HCT116 (cell line): ENCODE measurements around the gene MKI67.

Experiments used
- ATF3 ChIP-seq: IDR thresholded peaks from 2 replicates; pipeline ENCODE4 v1.6.1; 2012
- CEBPB ChIP-seq: IDR thresholded peaks from 2 replicates; pipeline ENCODE4 v1.6.1; 2012; ENCODE audit warnings: low read depth
- CTCF ChIP-seq, 3 experiments: fragments of 200-600 bp in 1 of 3; sonication (generic) in 1 of 3; IDR thresholded peaks in 2 of 3; conservative IDR thresholded peaks in 1 of 3; 2 replicates each; pipeline ENCODE4 v1.5.1; 2012 to 2017; ENCODE audit warnings: low read depth in 2 of 3, low read length in 2 of 3, antibody characterized with exemption in 1 of 3, borderline replicate concordance in 1 of 3, control low read depth in 1 of 3, mild to moderate bottlenecking in 1 of 3, mixed read lengths in 1 of 3, mixed run types in 1 of 3, moderate library complexity in 1 of 3; ENCODE audit not compliant: insufficient read depth in 1 of 3
- EGR1 ChIP-seq: IDR thresholded peaks from 2 replicates; pipeline ENCODE4 v1.6.1; 2012; ENCODE audit warnings: low read depth
- EZH2 ChIP-seq: fragments of 200-600 bp; sonication (generic); IDR thresholded peaks from 2 replicates; pipeline ENCODE4 v1.6.1; 2017; ENCODE audit warnings: antibody characterized with exemption, mixed run types
- EZH2phosphoT487 ChIP-seq: fragments of 200-600 bp; IDR thresholded peaks from 2 replicates; pipeline ENCODE4 v1.6.1; 2018; ENCODE audit warnings: antibody characterized with exemption, borderline replicate concordance
- JUND ChIP-seq: IDR thresholded peaks from 2 replicates; pipeline ENCODE4 v1.6.1; 2012
- POLR2A ChIP-seq: IDR thresholded peaks from 2 replicates; pipeline ENCODE4 v1.7.0; 2011; ENCODE audit warnings: borderline replicate concordance; ENCODE audit not compliant: insufficient read depth, insufficient read length; ENCODE audit errors: extremely low read depth
- POLR2AphosphoS5 ChIP-seq: IDR thresholded peaks from 2 replicates; pipeline ENCODE4 v1.6.1; 2011; ENCODE audit warnings: mild to moderate bottlenecking, low read depth, low read length, moderate library complexity
- YY1 ChIP-seq: IDR thresholded peaks from 2 replicates; pipeline ENCODE4 v1.6.1; 2011; ENCODE audit warnings: low read length, low read depth, moderate library complexity, mild to moderate bottlenecking; ENCODE audit not compliant: insufficient replicate concordance; ENCODE audit errors: extremely low read depth

- no peak for TF ChIP-seq CTCF (IDR thresholded peaks at IDR 0.05 in 2 of 3, conservative IDR thresholded peaks at IDR 0.05 in 1 of 3; ENCODE audit: borderline replicate concordance in 1 of 3, insufficient read depth in 1 of 3, low read depth in 2 of 3, low read length in 2 of 3)
- no peak for TF ChIP-seq POLR2AphosphoS5
- no peak for TF ChIP-seq EZH2
- TF ChIP-seq EGR1, result no peak
- TF ChIP-seq JUND, result no peak
- no peak for TF ChIP-seq POLR2A
- TF ChIP-seq CEBPB, result no peak
- TF ChIP-seq ATF3, result no peak
- TF ChIP-seq EZH2phosphoT487, result no peak
- no peak for TF ChIP-seq YY1
Observed at GRCh38 chr10:128113026-128113425, 13.2 kb downstream of the MKI67 start.
